Activated CD8-positive, alpha-beta memory T cell treated with anti-CD3 and anti-CD28 coated beads, Interleukin-2, amount 10 ng/mL, durations not matched to agents 7 days and 5 days (primary cell): Measurements from ENCODE around the gene SSBP3. TPM values are rescaled to one million over a fixed set of nuclear protein-coding genes. Genes with fewer than 3 reads are reported as not detected.

Experiments used
- ATAC-seq: fragments of 150-1000 bp; cut with Tn5 transposase; one replicate; pipeline ENCODE4 v1.10.0; 2021; ENCODE audit warnings: moderate library complexity
- CTCF ChIA-PET: fragments of 350-600 bp; sonication (Branson Sonifier 250); formaldehyde crosslinking; loops from one replicate; lab custom pipeline; 2021; ENCODE audit warnings: antibody characterized with exemption; lab: Charles Lee
- DNase-seq: peaks from one replicate; pipeline ENCODE4 v3.0.0-alpha.2; 2020
- H3K27ac Mint-ChIP-seq: one replicate; pipeline ENCODE4 v1.8.0; 2021; ENCODE audit warnings: mild to moderate bottlenecking, mixed read lengths
- H3K27me3 Mint-ChIP-seq: one replicate; pipeline ENCODE4 v1.8.0; 2021; ENCODE audit warnings: mixed read lengths
- H3K36me3 Mint-ChIP-seq: one replicate; pipeline ENCODE4 v1.8.0; 2021; ENCODE audit warnings: mild to moderate bottlenecking, mixed read lengths
- H3K4me1 Mint-ChIP-seq: one replicate; pipeline ENCODE4 v1.8.0; 2021; ENCODE audit warnings: mixed read lengths
- H3K4me3 Mint-ChIP-seq: one replicate; pipeline ENCODE4 v1.8.0; 2021; ENCODE audit warnings: mild to moderate bottlenecking, moderate library complexity, mixed read lengths
- H3K9me3 Mint-ChIP-seq: one replicate; pipeline ENCODE4 v1.8.0; 2022; ENCODE audit warnings: low read depth, mixed read lengths
- total RNA-seq, 2 experiments: library from RNA; stranded (reverse); gene quantifications; one replicate each; pipeline ENCODE4 v1.2.3, GENCODE V29; 2021

Gene SSBP3
- total RNA-seq, 2 experiments from 2014 or later, result 88.7 to 116 TPM

- no peaks in the 10 kb centered on the region for H3K27me3 Mint-ChIP-seq
- DNase-seq (no peak), ATAC-seq (no peak)
- peaks cover 5% of the 10 kb centered on the region for H3K36me3 Mint-ChIP-seq
- no peak overlapping the region for H3K27ac Mint-ChIP-seq
- no peak overlapping the region for H3K4me3 Mint-ChIP-seq
- CTCF ChIA-PET, result no interaction called here
- peaks cover 8% of the 10 kb centered on the region for H3K4me1 Mint-ChIP-seq
- no peaks in the 10 kb centered on the region for H3K9me3 Mint-ChIP-seq
Observed at GRCh38 chr1:54178296-54179070, 227.7 kb downstream of the SSBP3 start.

GRCh38 chr1:54177726-54178125 is 228.5 kb downstream of the SSBP3 start:
- Mint-ChIP-seq H3K4me1 (peaks cover 12% of the 10 kb centered on the region), H3K36me3 (peaks cover 2% of the 10 kb centered on the region), H3K27ac (no peak overlapping the region), H3K27me3 (no peaks in the 10 kb centered on the region), H3K4me3 (no peak overlapping the region), H3K9me3 (no peaks in the 10 kb centered on the region)
- CTCF ChIA-PET, result no interaction called here
- no peak for ATAC-seq
- DNase-seq, result no peak

- peaks cover 12% of the 10 kb centered on the region for H3K4me1 Mint-ChIP-seq
- H3K27me3 Mint-ChIP-seq, result no peaks in the 10 kb centered on the region
- H3K36me3 Mint-ChIP-seq, result peaks cover 1% of the 10 kb centered on the region
- no peaks in the 10 kb centered on the region for H3K9me3 Mint-ChIP-seq
- DNase-seq (no peak), ATAC-seq (no peak)
- CTCF ChIA-PET, result no interaction called here
- no peak overlapping the region for H3K4me3 Mint-ChIP-seq
- no peak overlapping the region for H3K27ac Mint-ChIP-seq
Observed at GRCh38 chr1:54176621-54177327, 229.4 kb downstream of the SSBP3 start.

Other genes starting within 250 kb of the SSBP3 start
- gene CYB5RL, start 206.4 kb downstream of the SSBP3 start, total RNA-seq, result 10 to 100 TPM; 14.5 to 17.0 TPM
- 100 to 1,000 TPM; 122 to 147 TPM for gene MRPL37, start 206.2 kb downstream of the SSBP3 start, total RNA-seq
- under 1 TPM; 0.58 to 0.96 TPM for gene ACOT11, start 141.8 kb upstream of the SSBP3 start, total RNA-seq
- gene FAM151A, start 217.1 kb upstream of the SSBP3 start, total RNA-seq, result not detected
- gene MROH7, start 235.4 kb upstream of the SSBP3 start, total RNA-seq, result not detected